Glomerular visceral epithelial cell (primary cell): ENCODE results near the gene PRKCZ.
"Not testable (repeated sequence)": the region's sequence is repeated elsewhere in the genome, so short reads cannot be mapped to it uniquely, and the experiment has no call there.

Experiments
- DNase-seq: peaks from one replicate; pipeline ENCODE4 v3.0.0-alpha.2; 2016; ENCODE audit errors: extremely low spot score

The PRKCZ gene

DNA sequence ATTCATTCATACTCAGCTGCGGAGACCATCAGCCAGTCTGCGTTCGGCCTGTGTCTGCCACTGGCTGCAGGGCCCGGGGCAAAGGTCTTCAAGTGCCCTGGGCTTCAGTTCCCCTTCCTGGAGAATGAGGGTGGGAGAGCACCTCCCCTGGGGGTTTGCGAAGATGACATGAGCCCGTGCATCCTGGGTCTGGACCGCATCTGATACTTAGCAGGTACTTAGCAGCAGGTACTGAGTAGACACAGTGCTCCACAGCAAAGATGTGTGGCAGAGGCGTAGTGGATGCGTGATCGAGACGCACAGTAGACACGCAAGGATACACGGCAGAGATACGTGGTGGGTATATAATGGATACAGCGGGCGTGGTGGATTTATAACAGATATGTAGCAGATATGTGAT, 51.3 kb downstream of the PRKCZ start:
- DNase-seq, result no peak

DNA sequence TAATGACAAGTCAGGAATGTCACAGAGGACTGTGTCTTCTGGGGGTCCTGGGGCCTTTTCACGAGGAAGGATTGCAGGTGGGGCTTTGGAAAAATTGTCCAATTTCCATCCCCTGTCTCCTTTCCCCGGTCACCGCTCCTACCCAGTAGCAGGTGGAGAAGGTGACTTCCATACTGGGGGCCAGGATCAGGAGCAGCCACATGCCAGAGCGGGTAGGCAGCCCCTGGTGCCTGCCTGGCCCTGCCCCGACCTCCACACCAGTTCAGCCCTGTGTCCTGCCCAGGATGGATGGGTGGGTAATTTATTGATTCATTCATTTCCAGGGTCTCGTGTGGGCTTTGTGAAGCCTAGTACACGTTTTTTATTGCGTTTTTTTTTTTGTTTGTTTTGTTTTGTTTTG, 51.7 kb downstream of the PRKCZ start:
- no peak for DNase-seq

DNA sequence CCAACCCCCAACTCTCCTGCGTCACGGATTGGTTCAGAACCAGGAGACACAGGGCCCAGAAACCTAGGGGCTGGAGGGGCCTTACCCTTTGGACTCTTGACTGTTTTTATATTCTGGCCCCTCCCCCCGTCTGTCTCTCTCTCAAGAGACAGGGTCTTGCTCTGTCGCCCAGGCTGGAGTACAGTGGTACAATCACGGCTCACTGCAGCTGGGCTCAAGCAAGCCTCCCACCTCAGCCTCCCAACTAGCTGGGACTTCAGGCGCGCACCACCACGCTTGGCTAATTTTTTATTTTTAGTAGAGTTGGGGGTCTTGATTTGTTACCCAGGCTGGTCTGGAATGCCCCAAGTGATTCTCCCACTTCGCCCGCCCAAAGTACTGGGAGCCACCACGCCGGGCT, 52.5 kb downstream of the PRKCZ start:
- no peak for DNase-seq

GRCh38 chr1:2103266-2103900, 53.2 kb downstream of the PRKCZ start:
- no peak for DNase-seq

DNA sequence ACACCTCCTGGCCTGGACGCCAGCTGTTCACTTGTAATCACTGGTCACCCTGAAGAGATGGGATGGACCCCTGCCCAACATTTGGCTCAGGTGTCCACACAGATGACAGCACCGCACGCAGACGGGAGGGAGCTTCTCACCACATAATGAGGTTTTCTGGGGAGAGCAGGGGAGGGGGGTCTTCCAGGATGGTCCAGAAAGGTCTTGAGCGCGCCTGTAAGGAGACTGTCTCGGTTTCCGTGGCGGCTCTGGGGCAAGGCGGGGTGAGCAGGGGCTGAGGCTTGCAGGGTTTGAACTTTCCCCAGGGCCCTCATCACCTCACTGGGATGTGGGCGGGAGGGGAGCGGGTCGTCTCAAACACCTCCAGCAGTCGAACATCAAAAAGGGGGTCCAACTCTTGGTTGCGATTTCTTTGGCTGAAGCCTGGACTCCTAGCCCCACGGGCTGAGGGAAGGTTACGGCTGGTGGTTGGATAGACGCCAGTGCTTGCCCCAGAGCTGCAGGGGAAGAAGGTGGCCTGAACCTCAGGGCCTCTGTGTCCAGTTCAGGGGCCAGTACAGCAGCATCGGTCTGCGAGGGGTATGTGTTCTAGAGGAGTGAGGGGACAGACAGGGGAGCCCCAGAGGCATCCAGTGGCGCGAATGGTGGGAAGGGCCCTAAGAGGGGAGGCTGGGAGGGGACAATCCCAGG, 53.8 kb downstream of the PRKCZ start:
- DNase-seq, result no peak

DNA sequence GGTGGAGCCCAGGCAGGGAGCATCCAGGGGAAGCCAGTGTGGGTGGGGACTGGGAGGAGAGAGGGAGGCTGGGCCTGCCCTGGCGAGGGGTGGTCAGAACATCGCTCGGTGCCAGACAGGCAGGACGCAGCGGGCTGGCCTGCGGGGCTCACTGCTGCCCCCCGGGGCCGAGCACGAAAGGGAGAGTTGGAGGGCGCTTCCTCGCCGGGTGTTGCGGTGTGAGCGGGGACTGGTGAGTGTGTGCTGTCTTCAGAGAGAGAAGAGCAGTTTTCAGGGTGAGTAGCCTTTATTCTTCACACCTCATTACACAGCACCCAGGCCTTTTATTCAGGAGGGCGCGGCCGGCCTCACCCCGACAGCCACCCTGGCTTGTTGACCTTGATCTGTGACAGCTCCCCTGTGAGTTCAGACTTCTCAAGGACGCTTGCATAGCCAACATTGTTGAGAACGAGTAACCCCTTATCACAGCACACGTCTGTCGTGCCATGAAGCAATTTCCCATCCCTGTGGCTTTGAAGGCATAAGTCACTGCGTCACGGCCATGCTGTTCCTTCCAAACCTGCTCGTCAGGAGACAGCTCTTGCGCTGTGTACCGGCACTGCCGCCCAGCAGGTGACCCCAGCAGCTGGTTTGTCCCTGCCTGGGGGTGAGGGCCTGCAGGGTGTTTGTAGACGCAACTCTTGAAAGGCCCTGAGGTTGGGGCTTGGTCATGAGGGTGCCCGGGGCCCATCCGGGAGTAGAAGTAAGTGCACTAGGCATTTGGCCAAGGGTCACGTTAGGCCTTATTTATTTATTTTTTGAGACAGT, 54.6 kb downstream of the PRKCZ start:
- DNase-seq, result peak; percentile 43

GRCh38 chr1:2105781-2106524, 55.7 kb downstream of the PRKCZ start:
- DNase-seq, result no peak

DNA sequence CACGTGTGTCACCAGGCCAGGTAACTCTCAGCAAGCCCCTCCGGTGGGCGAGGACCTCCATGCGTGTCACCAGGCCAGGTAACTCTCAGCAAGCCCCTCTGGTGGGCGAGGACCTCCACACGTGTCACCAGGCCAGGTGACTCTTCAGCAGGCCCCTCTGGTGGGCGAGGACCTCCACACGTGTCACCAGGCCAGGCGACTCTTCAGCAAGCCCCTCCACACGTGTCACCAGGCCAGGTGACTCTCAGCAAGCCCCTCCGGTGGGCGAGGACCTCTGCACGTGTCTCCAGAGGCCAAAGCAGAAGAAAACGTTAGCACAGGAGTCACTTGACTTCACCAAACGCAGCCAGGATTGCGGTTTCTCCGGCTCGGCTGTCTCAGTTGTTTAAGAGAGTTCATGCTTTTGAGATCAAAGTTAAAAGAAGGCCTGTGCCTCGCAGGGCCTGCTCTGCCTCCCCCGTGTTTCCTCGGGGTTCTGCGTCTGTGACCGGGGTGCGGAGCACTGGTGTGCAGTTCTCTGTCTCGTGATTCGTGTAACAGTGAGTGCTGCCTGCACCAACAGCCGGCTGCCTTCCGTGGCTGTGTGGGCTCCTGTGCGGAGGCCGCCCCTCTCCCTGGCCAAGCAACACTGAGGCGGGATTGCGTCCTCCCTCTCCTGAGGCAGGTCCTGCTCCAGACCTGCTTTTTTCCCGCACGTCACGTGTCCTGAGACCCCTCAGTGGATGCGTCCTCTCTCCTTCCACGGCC, 56.6 kb downstream of the PRKCZ start:
- DNase-seq, result no peak

DNA sequence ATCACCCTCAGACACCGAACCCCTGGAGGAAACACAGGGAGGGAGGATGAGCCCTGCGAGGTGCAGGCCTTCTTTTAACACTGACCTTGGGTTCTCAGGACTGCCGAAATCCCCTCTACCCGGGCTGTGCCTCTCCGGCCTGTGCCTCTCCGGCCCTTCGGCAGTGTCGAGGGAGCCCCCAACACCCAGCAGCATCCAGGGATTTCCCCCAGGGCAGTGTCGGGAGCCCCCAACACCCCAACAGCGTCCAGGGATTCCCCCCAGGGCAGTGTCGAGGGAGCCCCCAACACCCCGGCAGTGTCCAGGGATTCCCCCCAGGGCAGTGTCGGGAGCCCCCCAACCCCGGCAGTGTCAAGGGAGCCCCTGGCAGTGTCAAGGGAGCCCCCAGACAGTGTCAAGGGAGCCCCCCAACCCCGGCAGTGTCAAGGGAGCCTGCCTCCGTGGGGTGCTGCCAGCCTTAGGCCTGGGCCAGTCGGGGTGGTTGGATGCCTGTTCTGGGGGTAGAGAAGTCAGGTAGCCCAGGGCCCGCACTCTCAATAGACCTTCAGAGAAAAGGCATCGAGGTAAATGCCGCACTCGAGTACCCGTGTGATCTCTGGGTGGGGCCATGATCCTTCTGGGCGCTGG, 57.5 kb downstream of the PRKCZ start:
- no peak for DNase-seq

- no peak for DNase-seq
Observed at GRCh38 chr1:2108213-2108876, 58.1 kb downstream of the PRKCZ start.

DNA sequence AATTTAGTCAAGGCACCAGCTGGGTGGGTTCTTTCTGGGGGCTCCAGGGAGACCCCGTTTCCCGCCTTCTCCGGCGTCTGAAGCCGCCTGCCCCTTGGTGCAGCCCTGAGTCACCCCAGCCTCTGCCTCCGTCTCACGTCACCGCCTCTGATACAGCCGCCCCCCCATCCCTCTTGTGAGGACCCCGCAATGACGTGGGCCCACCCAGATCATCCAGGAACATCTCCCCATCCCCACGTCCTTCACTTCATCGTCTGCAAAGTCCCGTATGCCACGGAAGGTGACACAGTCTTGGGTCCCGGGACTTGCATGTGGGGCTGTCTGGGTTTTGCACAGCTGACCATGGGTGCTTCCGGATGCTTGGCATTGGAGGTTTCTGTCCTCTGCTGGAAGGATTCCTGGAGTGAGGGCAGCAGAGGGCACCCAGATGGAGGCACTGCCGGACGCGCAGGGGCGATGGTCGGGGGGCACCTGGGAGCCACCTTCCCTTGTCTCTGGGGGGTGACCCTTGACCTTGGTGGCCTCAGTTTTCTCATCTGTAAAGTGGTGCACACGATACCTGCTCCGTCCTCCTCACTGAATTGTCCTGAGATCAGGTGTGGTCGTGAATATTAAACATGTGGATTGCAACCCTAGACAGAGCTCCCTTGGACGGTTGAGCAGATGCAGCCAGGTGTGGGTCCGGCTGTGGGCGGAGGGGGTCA, 58.8 kb downstream of the PRKCZ start:
- DNase-seq, result no peak

DNA sequence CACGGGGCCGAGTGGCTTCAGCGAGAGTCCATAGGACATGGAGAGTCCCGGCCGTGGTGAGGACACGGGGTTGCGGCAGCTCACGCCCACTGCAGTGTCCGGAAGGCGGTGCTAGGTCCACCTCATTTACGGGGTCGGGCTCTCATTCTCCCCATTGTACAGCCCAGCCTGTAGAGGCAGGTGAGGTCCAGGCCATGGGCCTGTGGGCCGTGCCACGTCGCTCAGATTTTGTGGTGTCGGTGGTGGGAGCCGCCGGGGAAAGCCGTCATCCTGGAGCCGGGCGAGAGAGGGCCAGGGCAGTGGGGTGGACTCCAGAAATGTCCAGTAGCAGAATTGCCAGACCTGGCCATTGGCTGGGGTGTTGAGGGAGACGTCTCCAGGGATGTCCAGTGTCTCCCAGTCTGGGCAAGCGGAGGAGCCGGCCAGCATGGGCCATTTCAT, 59.4 kb downstream of the PRKCZ start:
- no peak for DNase-seq

DNA sequence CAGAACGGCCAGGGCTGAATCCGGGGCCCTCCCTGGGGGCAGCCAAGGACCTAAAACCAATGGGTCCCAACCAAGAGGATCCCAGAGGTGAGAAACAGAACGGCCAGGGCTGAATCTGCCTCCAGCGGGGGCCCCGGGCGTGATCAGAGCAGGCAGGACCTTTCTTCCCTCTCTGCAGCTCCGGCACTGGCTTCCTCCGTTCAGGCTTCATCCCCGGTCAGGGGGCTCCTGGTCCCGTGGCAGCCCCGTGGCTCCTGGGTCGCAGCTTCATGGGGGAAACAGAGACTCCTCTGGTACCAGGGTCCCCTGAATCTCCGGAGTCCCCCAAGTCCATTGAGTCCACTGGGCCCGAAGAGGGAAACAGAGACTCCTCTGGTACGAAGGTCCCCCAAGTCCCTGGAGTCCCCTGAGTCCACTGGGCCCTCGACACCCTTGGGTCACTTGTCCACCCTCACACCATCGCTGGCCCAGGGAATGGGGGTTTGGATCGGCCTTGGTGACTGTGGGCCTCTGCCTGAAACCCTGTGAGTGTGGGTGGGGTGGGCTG, 60.1 kb downstream of the PRKCZ start:
- DNase-seq, result no peak

- DNase-seq, result no peak
Observed at GRCh38 chr1:2110738-2111673, 60.8 kb downstream of the PRKCZ start.

GRCh38 chr1:2111674-2112035, 61.4 kb downstream of the PRKCZ start:
- no peak for DNase-seq

DNA sequence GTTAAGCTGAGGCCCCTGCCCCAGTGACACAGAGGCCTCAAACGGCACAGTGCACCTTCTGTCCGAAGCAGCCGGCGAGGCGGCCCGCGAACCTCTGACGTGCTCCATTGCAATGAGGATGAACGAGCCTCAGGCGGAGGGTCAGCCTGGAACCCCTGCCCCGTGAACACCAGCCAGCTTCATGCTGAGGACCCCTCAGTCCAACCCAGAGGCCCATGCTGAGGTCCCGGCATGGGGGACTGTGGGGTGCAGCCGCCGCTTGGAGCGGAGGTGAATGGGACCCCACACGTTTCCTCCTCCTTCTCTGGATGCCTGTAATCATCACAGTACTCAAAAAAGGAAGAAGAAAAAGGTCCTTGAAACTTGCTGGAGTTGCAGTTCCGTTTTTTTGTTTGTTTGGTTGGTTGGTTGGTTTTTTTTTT, 62.1 kb downstream of the PRKCZ start:
- DNase-seq, result no peak

DNA sequence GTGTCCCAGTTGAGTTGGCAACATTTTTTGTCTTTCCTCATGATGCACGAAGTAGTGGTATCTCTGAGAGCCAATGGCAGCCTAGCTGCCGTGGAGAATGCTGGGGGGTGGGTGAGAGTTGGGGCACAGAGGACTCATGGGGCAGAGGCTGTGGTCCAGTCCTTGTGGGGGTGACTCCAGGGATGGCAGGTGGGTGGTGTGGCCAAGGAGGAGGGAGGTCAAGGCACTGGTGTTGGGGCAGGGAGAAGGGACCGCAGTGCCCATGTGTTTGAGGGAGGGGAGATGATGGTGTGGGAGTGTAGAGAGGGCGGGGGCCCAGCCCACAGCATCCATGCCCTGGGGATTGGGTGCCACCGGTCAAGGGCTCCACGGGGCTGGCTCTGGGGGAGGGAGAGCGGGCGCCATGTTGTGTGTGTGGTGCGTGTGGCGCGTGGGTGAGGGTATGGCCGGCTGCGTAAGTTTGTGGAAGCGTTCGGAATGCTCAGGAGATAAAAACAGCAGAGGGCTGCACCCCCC, 63.5 kb downstream of the PRKCZ start:
- no peak for DNase-seq

DNA sequence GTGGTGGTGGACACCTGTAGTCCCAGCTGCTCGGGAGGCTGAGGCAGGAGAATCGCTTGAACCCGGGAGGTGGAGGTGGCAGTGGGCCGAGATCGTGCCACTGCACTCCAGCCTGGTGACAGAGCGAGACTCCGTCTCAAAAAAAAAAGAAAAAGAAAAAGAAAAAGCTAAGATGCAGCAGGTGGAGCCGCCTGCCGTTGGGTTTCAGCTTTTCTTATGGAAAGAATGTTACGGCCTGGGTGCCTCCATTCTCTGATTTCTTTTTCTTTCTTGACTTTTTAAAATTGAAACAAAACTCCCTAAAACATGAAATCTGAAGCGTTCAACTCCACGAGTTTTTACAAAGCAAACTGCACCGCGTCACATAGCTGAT, 64.4 kb downstream of the PRKCZ start:
- not testable (repeated sequence) for DNase-seq
